Colonic mucosa (tissue), 4 donors: Measurements from ENCODE around the gene USP28. TPM values are rescaled to one million over a fixed set of nuclear protein-coding genes. Genes with fewer than 3 reads are reported as not detected.

Source experiments
- DNase-seq: peaks from one replicate; pipeline ENCODE4 v3.0.0-alpha.2; 2020
- H3K27ac ChIP-seq: fragments of 200-600 bp; one replicate; pipeline ENCODE4 v1.8.0; 2021
- H3K27me3 ChIP-seq: fragments of 200-600 bp; one replicate; pipeline ENCODE4 v1.8.0; 2021
- H3K36me3 ChIP-seq: fragments of 200-600 bp; one replicate; pipeline ENCODE4 v1.8.0; 2021
- H3K4me1 ChIP-seq: fragments of 200-600 bp; one replicate; pipeline ENCODE4 v1.8.0; 2021; ENCODE audit warnings: mild to moderate bottlenecking
- H3K4me3 ChIP-seq: fragments of 200-600 bp; one replicate; pipeline ENCODE4 v1.8.0; 2021
- H3K9ac ChIP-seq, 2 donors: one replicate each; pipeline ENCODE4 v1.7.0; 2013; ENCODE audit warnings: control low read depth in 2 of 2, low read depth in 2 of 2, low read length in 2 of 2
- H3K9me3 ChIP-seq: fragments of 200-600 bp; one replicate; pipeline ENCODE4 v1.8.0; 2021
- intact Hi-C: fragments of 100-400 bp; cut with DNase I; formaldehyde crosslinking; loops from one replicate; pipeline ENCODE4 v1.14.1; 2022
- total RNA-seq, 2 donors: library from RNA; stranded (reverse); fragmentation: NEBNext Ultra II Directional in 1 of 2; extraction: Animal tissue kit (Norgen Biotek cat#: 25700) in 1 of 2; gene quantifications; one replicate each; pipeline ENCODE4 v1.2.1, GENCODE V29; 2021
- TF ChIP-seq, protein P1 (sequence below): fragments of 200-600 bp; IDR thresholded peaks from one replicate; pipeline ENCODE4 v1.8.0; 2022; ENCODE audit warnings: antibody characterized with exemption, mild to moderate bottlenecking
- donor health status: healthy.
- donor health status: DM: no; HTN: no; CAD: no.
- donor health status: DM: no; HTN: no; CAD: no.

USP28 gene
- total RNA-seq, 2 donors from 2014 or later: 25.7 to 35.3 TPM

DNA sequence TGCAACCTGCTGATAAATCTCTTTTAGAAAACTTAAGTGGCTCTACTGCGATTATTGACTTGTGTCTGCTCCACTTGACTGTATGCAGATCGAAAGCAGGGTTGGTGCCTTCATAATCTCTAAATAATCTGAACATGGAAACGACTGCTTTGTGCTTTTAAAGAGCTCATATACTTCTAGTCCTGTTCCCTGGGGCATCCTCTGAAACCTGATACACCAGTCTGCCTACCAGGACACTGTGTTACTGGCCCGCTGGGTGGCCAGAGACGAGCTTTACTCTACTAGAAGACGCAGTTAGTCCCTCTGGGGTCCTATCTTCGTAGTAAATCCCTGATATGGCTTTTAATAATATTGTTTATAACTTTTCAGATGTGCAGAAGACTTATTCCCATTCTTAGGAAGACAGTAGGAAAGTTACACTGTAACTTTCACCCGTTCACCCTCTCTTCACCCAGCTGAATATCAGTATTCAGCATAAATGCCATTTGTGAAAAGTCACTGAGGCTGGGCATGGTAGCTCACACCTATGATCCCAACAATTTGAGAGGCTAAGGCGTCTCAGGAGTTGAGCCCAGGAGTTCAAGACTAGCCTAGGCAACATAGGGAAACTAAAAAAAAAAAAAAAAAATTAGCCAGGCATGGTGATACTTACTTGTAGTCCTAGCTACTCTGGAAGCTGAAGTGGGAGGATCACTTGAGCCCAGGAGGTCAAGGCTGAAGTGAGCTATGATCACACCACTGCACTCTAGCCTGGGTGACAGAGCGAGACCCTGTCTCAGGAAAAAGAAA, 20.2 kb upstream of the USP28 start:
- H3K36me3 ChIP-seq: no peaks in the 10 kb centered on the region
- intact Hi-C loops: loop anchor here (2.0 to 10.0 kb wide), 2 partner anchors 99 to 365 kb away; no protein-coding TSS in a partner anchor
- TF ChIP-seq, protein P1, sequence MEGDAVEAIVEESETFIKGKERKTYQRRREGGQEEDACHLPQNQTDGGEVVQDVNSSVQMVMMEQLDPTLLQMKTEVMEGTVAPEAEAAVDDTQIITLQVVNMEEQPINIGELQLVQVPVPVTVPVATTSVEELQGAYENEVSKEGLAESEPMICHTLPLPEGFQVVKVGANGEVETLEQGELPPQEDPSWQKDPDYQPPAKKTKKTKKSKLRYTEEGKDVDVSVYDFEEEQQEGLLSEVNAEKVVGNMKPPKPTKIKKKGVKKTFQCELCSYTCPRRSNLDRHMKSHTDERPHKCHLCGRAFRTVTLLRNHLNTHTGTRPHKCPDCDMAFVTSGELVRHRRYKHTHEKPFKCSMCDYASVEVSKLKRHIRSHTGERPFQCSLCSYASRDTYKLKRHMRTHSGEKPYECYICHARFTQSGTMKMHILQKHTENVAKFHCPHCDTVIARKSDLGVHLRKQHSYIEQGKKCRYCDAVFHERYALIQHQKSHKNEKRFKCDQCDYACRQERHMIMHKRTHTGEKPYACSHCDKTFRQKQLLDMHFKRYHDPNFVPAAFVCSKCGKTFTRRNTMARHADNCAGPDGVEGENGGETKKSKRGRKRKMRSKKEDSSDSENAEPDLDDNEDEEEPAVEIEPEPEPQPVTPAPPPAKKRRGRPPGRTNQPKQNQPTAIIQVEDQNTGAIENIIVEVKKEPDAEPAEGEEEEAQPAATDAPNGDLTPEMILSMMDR: no peak
- no peaks in the 10 kb centered on the region for H3K27me3 ChIP-seq
- H3K4me1 ChIP-seq: no peaks in the 10 kb centered on the region
- H3K27ac ChIP-seq: no peak overlapping the region
- no peak overlapping the region for H3K9ac ChIP-seq
- no peak overlapping the region for H3K4me3 ChIP-seq
- no peak for DNase-seq
- H3K9me3 ChIP-seq: no peaks in the 10 kb centered on the region

DNA sequence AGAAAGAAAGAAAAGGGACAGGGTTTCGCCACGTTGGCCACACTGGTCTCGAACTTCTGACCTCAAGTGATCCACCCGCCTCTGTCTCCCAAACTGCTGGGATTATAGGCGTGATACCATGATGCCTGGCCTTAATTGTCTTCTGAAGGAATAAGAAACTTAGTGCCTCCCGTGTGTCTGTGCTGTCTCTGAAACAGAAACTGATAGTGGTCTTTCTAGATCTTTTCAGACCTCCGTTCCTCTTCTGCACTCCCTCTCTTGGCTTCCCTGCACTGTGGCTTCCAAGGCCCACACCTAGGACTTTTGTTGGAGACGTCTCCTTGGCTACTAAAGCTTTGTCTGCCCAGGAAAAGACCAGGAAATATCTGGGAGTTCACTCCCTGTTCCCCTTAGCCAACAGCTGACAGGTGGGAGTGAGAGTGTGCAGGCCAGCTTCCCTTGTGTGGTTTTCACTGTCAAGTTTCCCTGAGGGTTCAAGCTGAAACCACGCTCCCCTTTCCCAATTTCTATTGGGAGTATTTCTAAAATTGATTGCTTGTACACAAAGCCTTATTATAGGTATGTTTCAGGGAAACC, 19.1 kb upstream of the USP28 start:
- Histone ChIP-seq H3K9ac (no peak overlapping the region), H3K27ac (no peak overlapping the region), H3K36me3 (no peaks in the 10 kb centered on the region), H3K4me1 (no peaks in the 10 kb centered on the region), H3K4me3 (no peak overlapping the region), H3K27me3 (no peaks in the 10 kb centered on the region), H3K9me3 (no peaks in the 10 kb centered on the region)
- intact Hi-C loops: loop anchor here (10.0 kb wide), 1 partner anchor 100 kb away; no protein-coding TSS in a partner anchor
- DNase-seq: no peak
- TF ChIP-seq, protein P1: no peak

DNA sequence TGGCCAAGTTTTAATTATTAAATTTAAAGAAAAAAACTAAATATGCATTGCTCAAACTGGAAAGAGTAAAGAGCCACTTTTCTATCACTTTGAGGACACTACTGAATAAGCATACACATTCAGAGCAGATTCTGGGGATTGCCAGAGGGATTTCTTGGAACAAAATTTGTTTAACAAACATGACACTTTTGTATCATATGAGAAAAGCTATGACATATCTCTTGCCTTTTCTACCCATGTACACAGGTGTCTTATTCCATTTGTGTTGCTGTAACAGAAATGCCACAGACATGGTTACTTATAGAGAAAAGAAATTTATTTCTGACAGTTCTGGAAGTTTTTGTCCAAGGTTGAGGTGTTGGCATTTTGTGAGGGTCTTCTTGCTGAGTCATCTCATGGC, 13.5 kb upstream of the USP28 start:
- TF ChIP-seq, protein P1: no peak
- H3K4me3 ChIP-seq: no peak overlapping the region
- DNase-seq: no peak
- H3K27ac ChIP-seq: no peak overlapping the region
- H3K36me3 ChIP-seq: no peaks in the 10 kb centered on the region
- H3K9ac ChIP-seq: no peak overlapping the region
- intact Hi-C loops: no loop called here
- H3K9me3 ChIP-seq: no peaks in the 10 kb centered on the region
- no peaks in the 10 kb centered on the region for H3K4me1 ChIP-seq
- H3K27me3 ChIP-seq: no peaks in the 10 kb centered on the region

DNA sequence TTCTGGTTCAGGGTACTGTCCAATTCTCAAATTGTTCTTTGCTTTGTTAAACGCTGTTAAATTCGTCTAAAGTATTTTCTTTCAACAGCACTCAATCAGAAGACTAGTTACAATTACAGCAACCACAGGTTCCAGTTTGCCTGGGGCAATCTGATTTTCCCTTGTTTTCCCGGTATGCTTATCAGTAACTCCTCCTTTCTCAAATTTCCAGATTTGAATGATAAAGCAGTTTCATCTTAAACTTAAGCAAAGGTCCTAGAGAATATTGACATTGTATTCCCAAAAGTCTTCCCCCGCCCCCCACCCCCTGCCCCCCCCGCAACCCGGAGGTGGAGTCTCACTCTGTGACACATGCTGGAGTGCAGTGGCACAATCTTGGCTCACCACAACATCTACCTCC, 10.5 kb upstream of the USP28 start:
- DNase-seq: no peak
- Histone ChIP-seq H3K9ac (no peak overlapping the region), H3K9me3 (no peaks in the 10 kb centered on the region), H3K27ac (no peak overlapping the region), H3K4me3 (no peak overlapping the region), H3K27me3 (no peaks in the 10 kb centered on the region), H3K4me1 (no peaks in the 10 kb centered on the region), H3K36me3 (no peaks in the 10 kb centered on the region)
- intact Hi-C loops: no loop called here
- TF ChIP-seq, protein P1: no peak

DNA sequence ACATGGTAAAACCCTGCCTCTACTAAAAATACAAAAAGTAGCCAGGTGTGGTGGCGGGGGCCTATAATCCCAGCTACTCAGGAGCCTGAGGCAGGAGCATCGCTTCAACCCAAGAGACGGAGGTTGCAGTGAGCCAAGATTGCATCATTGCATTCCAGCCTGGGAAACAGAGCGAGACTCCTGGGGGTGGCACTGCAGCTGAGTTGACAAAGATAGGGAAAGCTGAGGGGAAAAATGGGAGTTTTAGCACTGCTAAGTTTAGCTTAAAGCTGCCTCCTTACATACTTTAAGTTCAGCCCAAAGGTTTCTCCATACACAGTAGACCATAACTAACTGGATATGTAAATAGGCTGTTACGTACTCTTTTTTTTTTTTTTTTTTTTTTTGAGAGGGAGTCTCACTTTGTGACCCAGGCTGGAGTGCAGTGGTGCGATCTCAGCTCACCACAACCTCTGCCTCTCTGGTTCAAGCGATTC, 9.0 kb upstream of the USP28 start:
- H3K4me3 ChIP-seq: no peak overlapping the region
- no peaks in the 10 kb centered on the region for H3K9me3 ChIP-seq
- H3K27ac ChIP-seq: no peak overlapping the region
- no peak overlapping the region for H3K9ac ChIP-seq
- no peaks in the 10 kb centered on the region for H3K4me1 ChIP-seq
- intact Hi-C loops: no loop called here
- H3K36me3 ChIP-seq: no peaks in the 10 kb centered on the region
- no peak for DNase-seq
- no peaks in the 10 kb centered on the region for H3K27me3 ChIP-seq
- TF ChIP-seq, protein P1: no peak
